H9 (cell line): ENCODE data around the gene KIAA1328. TPM values are rescaled to one million over a fixed set of nuclear protein-coding genes. Genes with fewer than 3 reads are reported as not detected.

Source experiments
- DNase-seq: peaks from one replicate; pipeline ENCODE4 v3.0.0-alpha.2; 2017
- H2AFZ ChIP-seq: one replicate; pipeline ENCODE4 v1.6.1; 2013; ENCODE audit warnings: mild to moderate bottlenecking, low read length, control low read depth, moderate library complexity
- H2AK5ac ChIP-seq: 2 replicates; pipeline ENCODE4 v1.6.1; 2013; ENCODE audit warnings: low read length, control low read depth, mixed read lengths; ENCODE audit not compliant: insufficient read length
- H2BK120ac ChIP-seq: one replicate; pipeline ENCODE4 v1.6.1; 2013; ENCODE audit warnings: low read depth, mild to moderate bottlenecking, low read length, control low read depth, inconsistent platforms; ENCODE audit not compliant: poor library complexity, severe bottlenecking
- H2BK12ac ChIP-seq: 2 replicates; pipeline ENCODE4 v1.6.1; 2013; ENCODE audit warnings: low read length, control low read depth, mixed read lengths, low read depth; ENCODE audit not compliant: insufficient read length
- H2BK15ac ChIP-seq: 2 replicates; pipeline ENCODE4 v1.6.1; 2013; ENCODE audit warnings: low read depth, low read length, control low read depth
- H2BK20ac ChIP-seq: one replicate; pipeline ENCODE4 v1.6.1; 2013; ENCODE audit warnings: low read depth, mild to moderate bottlenecking, low read length, control low read depth, inconsistent platforms; ENCODE audit not compliant: poor library complexity, severe bottlenecking
- H2BK5ac ChIP-seq: 2 replicates; pipeline ENCODE4 v1.6.1; 2013; ENCODE audit warnings: low read length, control low read depth, mixed read lengths; ENCODE audit not compliant: insufficient read length
- H3K14ac ChIP-seq: 2 replicates; pipeline ENCODE4 v1.6.1; 2013; ENCODE audit warnings: low read length, control low read depth; ENCODE audit not compliant: insufficient read depth
- H3K18ac ChIP-seq: 2 replicates; pipeline ENCODE4 v1.6.1; 2013; ENCODE audit warnings: low read depth, mild to moderate bottlenecking, mixed read lengths, low read length, control low read depth; ENCODE audit not compliant: insufficient read length
- H3K23ac ChIP-seq: 2 replicates; pipeline ENCODE4 v1.6.1; 2013; ENCODE audit warnings: low read length, control low read depth, mixed read lengths, low read depth; ENCODE audit not compliant: insufficient read length
- H3K23me2 ChIP-seq: 2 replicates; pipeline ENCODE4 v1.6.1; 2013; ENCODE audit warnings: low read depth, mild to moderate bottlenecking, mixed read lengths, low read length, control low read depth; ENCODE audit not compliant: insufficient read length, poor library complexity, severe bottlenecking
- H3K27ac ChIP-seq: 2 replicates; pipeline ENCODE4 v1.5.1; 2013; ENCODE audit warnings: low read length, control low read depth, mixed read lengths, low read depth; ENCODE audit not compliant: insufficient read length
- H3K27me3 ChIP-seq: 2 replicates; pipeline ENCODE4 v1.6.1; 2013; ENCODE audit warnings: low read length, control low read depth, inconsistent platforms; ENCODE audit not compliant: insufficient read depth
- H3K4ac ChIP-seq: 2 replicates; pipeline ENCODE4 v1.6.1; 2013; ENCODE audit warnings: low read depth, mild to moderate bottlenecking, control low read depth, inconsistent platforms, low read length, moderate library complexity
- H3K4me1 ChIP-seq: 2 replicates; pipeline ENCODE4 v1.6.1; 2013; ENCODE audit warnings: low read length, control low read depth, inconsistent platforms; ENCODE audit not compliant: insufficient read depth
- H3K4me2 ChIP-seq: 2 replicates; pipeline ENCODE4 v1.6.1; 2013; ENCODE audit warnings: low read length, control low read depth, mixed read lengths; ENCODE audit not compliant: insufficient read length, insufficient read depth
- H3K56ac ChIP-seq: 2 replicates; pipeline ENCODE4 v1.6.1; 2013; ENCODE audit warnings: low read depth, mild to moderate bottlenecking, mixed read lengths, low read length, control low read depth; ENCODE audit not compliant: insufficient read length
- H3K79me1 ChIP-seq: 2 replicates; pipeline ENCODE4 v1.6.1; 2013; ENCODE audit warnings: low read depth, mild to moderate bottlenecking, moderate library complexity, low read length, control low read depth, inconsistent platforms; ENCODE audit not compliant: insufficient read depth, poor library complexity, severe bottlenecking
- H3K79me2 ChIP-seq: 2 replicates; pipeline ENCODE4 v1.6.1; 2013; ENCODE audit warnings: low read length, control low read depth, inconsistent platforms; ENCODE audit not compliant: insufficient read depth
- H3K9ac ChIP-seq: 2 replicates; pipeline ENCODE4 v1.6.1; 2013; ENCODE audit warnings: low read length, control low read depth, mixed read lengths; ENCODE audit not compliant: insufficient read length; ENCODE audit errors: extremely low read depth
- H3K9me3 ChIP-seq: one replicate; pipeline ENCODE4 v1.6.1; 2013; ENCODE audit warnings: low read depth, low read length, inconsistent platforms; ENCODE audit not compliant: control insufficient read depth
- H3T11ph ChIP-seq: one replicate; pipeline ENCODE4 v1.6.1; 2013; ENCODE audit warnings: mild to moderate bottlenecking, low read length, control low read depth, inconsistent platforms
- H4K20me1 ChIP-seq: one replicate; pipeline ENCODE4 v1.6.1; 2013; ENCODE audit not compliant: control insufficient read depth, insufficient read length, insufficient read depth
- H4K5ac ChIP-seq: 2 replicates; pipeline ENCODE4 v1.6.1; 2013; ENCODE audit warnings: low read depth, mild to moderate bottlenecking, mixed read lengths, low read length, control low read depth; ENCODE audit not compliant: insufficient read length
- H4K8ac ChIP-seq: replicated peaks from 2 replicates; pipeline ENCODE4 v1.6.1; 2013; ENCODE audit warnings: low read length, control low read depth, mixed read lengths, low read depth; ENCODE audit not compliant: insufficient read length
- H4K91ac ChIP-seq: 2 replicates; pipeline ENCODE4 v1.6.1; 2013; ENCODE audit warnings: low read depth, mild to moderate bottlenecking, moderate library complexity, mixed read lengths, low read length, control low read depth; ENCODE audit not compliant: insufficient read length
- H3K27ac Mint-ChIP-seq, 3 experiments: 2 replicates in 2 of 3; 3 replicates in 1 of 3; pipeline ENCODE4 v1.8.0; 2020 to 2021; ENCODE audit warnings: mixed read lengths in 3 of 3, mild to moderate bottlenecking in 1 of 3, moderate library complexity in 1 of 3
- H3K27me3 Mint-ChIP-seq: 2 replicates; pipeline ENCODE4 v1.8.0; 2021; ENCODE audit warnings: low read depth, mild to moderate bottlenecking, moderate library complexity, mixed read lengths
- H3K36me3 Mint-ChIP-seq, 3 experiments: 2 replicates in 2 of 3; 3 replicates in 1 of 3; pipeline ENCODE4 v1.8.0; 2020 to 2021; ENCODE audit warnings: low read depth in 3 of 3, mixed read lengths in 3 of 3; ENCODE audit not compliant: insufficient read depth in 1 of 3
- H3K4me1 Mint-ChIP-seq, 2 experiments: 2 replicates each; pipeline ENCODE4 v1.8.0; 2020; ENCODE audit warnings: mixed read lengths in 2 of 2
- H3K4me3 Mint-ChIP-seq, 2 experiments: 2 replicates in 1 of 2; 3 replicates in 1 of 2; pipeline ENCODE4 v1.8.0; 2020 to 2021; ENCODE audit warnings: mild to moderate bottlenecking in 2 of 2, mixed read lengths in 2 of 2, moderate library complexity in 1 of 2
- H3K9me3 Mint-ChIP-seq, 2 experiments: 2 replicates in 1 of 2; 3 replicates in 1 of 2; pipeline ENCODE4 v1.8.0; 2020; ENCODE audit warnings: mild to moderate bottlenecking in 2 of 2, mixed read lengths in 2 of 2, moderate library complexity in 1 of 2
- CTCF ChIP-seq: fragments of 200-600 bp; sonication (generic); conservative IDR thresholded peaks from 3 replicates; pipeline ENCODE4 v1.8.0; 2021; ENCODE audit warnings: antibody characterized with exemption, mild to moderate bottlenecking
- WGBS: extraction: QIAGEN DNeasy Blood & Tissue Kit; methylation state at CpG from one replicate; pipeline ENCODE4 v1.1.7; 2013; ENCODE audit warnings: missing lambda C conversion rate, low lambda C conversion rate, mixed read lengths; ENCODE audit not compliant: insufficient read length; ENCODE audit errors: extremely low coverage; 5-methylcytosine and 5-hydroxymethylcytosine counted together
- total RNA-seq: library from RNA; stranded (reverse); gene quantifications from 2 replicates; pipeline ENCODE4 v1.2.1, GENCODE V29; 2021

The KIAA1328 gene
- total RNA-seq, 1 experiment from 2014 or later, result 4.9 TPM

- WGBS, result no CpG with 5 or more reads among the region's 1 CpG
- H3K27me3 Mint-ChIP-seq, result no peaks in the 10 kb centered on the region
- no peak overlapping the region for H2BK15ac ChIP-seq
- DNase-seq, result no peak
- no peaks in the 10 kb centered on the region for H4K20me1 ChIP-seq
- H3K79me2 ChIP-seq, result no peaks in the 10 kb centered on the region
- H3K23ac ChIP-seq, result no peak overlapping the region
- no peak overlapping the region for H3K4me2 ChIP-seq
- no peaks in the 10 kb centered on the region; the same call in 1 of the 2 replicates for H3K4me1 ChIP-seq
- H3K56ac ChIP-seq, result no peak overlapping the region
- H3K9me3 Mint-ChIP-seq, result peaks cover 3% of the 10 kb centered on the region in 2 experiments; a peak in 3 of 5 replicates
- H4K8ac ChIP-seq, result no peak overlapping the region
- TF ChIP-seq CTCF, result no peak
- no peak overlapping the region for H2BK12ac ChIP-seq
- no peak overlapping the region for H2BK120ac ChIP-seq
- H3K4ac ChIP-seq, result no peak overlapping the region
- no peaks in the 10 kb centered on the region for H3K4me1 Mint-ChIP-seq
- no peak overlapping the region for H4K91ac ChIP-seq
- no peaks in the 10 kb centered on the region for H3K27me3 ChIP-seq
- H2BK5ac ChIP-seq, result no peak overlapping the region
- H2BK20ac ChIP-seq, result no peak overlapping the region
- H4K5ac ChIP-seq, result no peak overlapping the region
- no peak overlapping the region for H2AK5ac ChIP-seq
- no peak overlapping the region for H2AFZ ChIP-seq
- no peaks in the 10 kb centered on the region for H3K23me2 ChIP-seq
- H3K79me1 ChIP-seq, result no peaks in the 10 kb centered on the region
- no peak overlapping the region for H3K4me3 Mint-ChIP-seq
- H3K14ac ChIP-seq, result no peak overlapping the region
- H3K9me3 ChIP-seq, result no peaks in the 10 kb centered on the region
- H3T11ph ChIP-seq, result no peak overlapping the region
- H3K27ac ChIP-seq, result no peak overlapping the region
- H3K36me3 Mint-ChIP-seq, result peaks cover 0 to 1% (median 0%) of the 10 kb centered on the region in 3 experiments; a peak in 1 of 7 replicates
- peak overlapping the region in 1 of 3 experiments; percentile 46; a peak in 1 of 7 replicates for H3K27ac Mint-ChIP-seq
- H3K9ac ChIP-seq, result no peak overlapping the region
- H3K18ac ChIP-seq, result no peak overlapping the region
These were observed 84.0 kb downstream of the KIAA1328 start for GRCh38 chr18:36912887-36913286.
